G401.6 (cell line): Measurements from ENCODE around the gene CRHR1.

Experiments
- FAIRE-seq: peaks from 2 replicates; lab custom pipeline; 2012; peaks lifted over from hg19 to GRCh38; lab: Jason Lieb, UNC

CRHR1 gene

DNA sequence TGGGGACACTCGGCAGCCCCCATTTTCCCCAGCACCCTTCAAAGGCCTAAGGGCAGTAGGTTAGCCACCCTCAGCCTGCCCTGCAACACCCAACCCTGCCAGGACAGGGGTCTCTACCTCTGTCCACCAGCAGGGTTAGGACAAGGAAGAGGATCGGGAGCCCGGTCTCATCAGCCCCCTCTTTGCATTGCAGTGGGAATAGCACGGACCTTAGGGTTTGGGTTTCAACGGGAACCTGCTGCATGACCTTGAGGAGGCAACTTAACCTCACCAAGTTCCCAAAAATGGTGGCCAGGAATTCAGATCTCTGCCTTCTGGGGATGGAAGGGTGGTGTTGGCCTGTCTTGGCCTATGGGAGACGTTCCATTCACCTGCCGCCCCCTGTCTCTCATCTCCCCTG is 40.4 kb downstream of the CRHR1 start:
- FAIRE-seq, result no peak

DNA sequence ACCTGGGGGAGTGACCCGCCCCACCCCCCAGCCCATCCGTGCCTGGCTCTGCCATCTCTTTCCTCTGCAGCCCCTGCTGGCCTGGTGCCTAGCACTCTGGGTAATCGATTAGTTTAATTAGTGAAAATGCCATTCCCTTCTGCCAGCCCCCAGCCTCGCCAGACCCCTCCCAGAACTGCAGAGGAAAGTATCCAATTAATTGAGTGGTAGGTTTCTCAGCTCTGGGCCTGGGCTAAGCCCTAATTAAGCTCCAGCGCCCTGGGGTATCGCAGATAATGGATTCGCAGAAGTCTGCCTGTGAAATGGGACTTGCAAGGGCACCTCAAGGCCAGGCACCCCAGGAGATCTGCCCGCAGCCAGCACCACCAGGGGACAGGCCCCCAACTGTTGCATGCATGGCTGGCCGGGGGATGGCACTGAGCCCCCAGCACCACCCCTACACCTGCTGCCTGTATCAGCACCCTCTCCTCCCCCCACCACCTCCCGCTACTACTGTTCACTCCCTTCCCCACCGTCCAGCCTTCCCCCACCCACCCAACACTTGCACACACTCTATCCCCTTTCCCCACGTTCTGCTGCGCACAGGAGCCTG is 40.9 kb downstream of the CRHR1 start:
- no peak for FAIRE-seq

DNA sequence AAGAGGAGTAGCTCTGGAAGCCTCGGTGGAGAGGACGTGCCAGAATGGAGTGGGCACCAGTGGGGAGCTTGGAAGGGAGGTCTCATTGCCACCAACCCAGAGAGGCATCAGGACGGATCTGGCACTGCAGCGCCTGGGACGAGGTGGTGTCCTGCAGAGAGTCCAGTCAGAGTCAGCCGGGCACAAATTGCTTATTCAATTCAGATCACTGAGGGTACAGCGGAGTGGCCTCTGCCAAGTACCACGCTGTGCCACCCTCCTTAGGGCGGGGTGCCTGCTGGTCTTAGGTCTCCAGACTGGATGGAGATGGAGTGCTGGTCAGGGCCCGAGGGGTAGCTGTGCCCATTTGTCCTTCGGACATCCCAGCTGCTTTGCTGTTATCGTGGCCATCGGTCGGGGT is 41.7 kb downstream of the CRHR1 start:
- no peak for FAIRE-seq

DNA sequence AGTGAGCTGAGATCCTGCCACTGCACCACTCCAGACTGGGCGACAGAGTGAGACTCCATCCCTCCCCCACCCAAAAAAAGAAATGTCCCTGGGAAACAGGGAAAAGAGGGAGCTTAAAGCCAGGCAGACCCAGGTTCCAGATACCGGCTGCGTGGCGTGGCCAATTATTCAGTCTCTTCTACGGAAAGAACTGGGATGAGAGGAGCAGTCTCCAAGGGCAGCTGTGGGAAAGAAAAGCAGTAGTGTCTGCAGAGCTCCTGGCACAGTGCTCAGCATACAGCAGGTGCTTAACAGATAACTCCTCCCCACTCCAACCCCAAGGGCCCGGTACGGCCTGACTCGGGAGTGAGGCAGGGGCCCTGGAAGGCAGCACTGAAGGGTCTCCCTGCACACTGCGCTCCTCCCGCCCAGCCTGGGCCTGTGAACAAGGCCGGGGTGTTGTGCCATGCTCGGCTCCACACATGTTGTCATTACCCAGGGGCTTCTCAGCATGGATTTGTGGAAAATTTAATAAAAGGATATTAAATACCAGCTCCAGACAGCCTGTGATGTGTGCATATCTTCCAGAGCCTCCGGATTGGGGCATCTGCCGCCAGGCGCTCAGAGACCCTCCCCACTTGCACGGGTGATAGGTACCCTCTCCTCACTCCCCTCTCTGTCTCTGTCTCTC is 42.9 kb downstream of the CRHR1 start:
- FAIRE-seq, result no peak

DNA sequence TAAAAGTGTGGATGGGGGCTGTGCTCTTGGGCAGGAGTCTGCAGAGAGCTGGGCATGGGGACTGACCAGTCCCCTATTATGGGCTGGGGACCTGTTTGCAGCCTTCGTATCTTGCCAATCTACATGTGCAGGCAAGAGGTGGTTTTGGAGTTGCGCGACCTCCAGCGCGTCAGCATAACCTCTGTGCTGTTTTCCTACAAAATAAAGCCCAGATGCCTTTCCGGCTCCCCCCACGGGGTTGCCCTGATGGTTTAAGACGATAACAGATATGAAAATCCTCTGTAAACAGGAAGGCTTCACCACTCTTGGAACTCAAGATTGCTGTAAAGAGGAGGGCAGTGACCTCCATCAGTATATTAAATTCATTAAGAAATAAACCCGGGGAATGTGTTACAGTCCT is 44.1 kb downstream of the CRHR1 start:
- FAIRE-seq, result no peak

DNA sequence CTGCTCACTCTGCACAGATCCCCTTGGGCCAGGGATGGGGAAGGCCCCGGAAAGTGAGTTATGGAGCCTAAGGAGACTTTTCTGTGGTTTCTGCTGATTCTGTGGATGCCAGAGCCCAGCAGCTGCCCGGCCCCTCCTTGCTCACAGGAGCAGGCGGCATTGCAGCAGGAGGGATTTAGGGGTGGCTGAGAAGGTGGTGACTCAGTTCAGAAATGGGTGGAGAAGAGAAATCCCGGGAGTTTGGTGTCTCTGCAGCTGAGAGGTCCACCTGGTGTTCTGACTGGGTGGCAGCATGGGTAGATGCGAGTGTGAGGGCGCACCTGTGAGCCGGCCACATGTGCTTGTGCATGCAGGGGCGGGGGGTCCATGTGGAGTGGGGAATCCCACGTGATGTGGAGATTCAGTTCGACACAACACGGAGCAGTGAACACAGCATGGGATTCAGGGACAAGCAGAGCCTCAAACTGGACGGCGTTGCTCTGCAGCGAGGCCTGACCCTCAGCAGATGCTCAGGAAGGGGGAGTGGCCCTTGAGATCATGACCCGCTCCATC is 44.5 kb downstream of the CRHR1 start:
- FAIRE-seq, result no peak

DNA sequence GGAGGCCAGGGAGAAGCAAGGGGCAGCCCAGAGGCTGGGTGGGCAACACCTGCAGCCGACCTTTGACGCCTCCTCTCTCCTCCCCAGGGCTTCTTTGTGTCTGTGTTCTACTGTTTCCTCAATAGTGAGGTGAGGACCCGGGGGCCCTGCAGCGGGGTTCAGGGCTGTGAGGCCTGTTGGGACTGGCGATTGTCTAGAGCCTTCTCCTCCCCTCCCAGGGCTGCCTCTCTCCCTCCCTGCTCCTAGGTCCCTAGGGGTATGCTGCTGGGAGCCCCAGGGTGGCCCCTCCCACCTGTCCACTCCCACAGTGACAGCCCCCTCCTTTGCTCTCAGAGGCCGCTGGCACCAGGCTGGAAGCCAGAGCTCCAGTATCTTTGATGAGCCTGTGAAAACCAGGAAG is 49.8 kb downstream of the CRHR1 start:
- no peak for FAIRE-seq

DNA sequence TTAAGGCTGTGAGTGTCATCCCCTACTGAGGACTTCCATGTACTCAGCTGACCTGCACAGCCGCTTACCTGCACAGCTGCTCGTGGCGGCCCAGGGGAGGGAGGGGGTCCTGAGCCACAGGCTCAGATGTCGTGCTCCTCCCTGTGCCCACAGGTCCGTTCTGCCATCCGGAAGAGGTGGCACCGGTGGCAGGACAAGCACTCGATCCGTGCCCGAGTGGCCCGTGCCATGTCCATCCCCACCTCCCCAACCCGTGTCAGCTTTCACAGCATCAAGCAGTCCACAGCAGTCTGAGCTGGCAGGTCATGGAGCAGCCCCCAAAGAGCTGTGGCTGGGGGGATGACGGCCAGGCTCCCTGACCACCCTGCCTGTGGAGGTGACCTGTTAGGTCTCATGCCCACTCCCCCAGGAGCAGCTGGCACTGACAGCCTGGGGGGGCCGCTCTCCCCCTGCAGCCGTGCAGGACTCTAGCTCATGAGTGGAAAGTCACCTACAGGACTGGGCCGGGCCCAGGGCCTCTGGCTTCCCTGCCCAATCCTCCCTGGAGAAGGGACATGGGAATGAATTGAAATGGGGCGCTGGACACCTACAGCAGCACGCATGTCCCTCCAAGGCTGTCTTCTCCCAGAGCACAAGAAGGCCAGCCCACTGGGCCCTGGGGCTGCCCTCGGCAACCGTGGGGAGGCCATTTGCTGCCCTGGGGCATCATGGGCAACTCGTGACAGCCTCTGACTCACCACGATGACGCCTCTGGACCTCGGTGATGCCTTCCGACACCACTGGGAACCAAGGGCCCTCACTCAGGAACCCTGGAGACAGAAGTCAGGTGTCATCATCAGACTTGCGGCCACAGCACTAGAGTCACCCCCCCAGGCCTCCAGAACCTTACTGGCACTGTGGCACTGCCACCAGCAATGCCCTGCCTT is 50.6 kb downstream of the CRHR1 start:
- no peak for FAIRE-seq

DNA sequence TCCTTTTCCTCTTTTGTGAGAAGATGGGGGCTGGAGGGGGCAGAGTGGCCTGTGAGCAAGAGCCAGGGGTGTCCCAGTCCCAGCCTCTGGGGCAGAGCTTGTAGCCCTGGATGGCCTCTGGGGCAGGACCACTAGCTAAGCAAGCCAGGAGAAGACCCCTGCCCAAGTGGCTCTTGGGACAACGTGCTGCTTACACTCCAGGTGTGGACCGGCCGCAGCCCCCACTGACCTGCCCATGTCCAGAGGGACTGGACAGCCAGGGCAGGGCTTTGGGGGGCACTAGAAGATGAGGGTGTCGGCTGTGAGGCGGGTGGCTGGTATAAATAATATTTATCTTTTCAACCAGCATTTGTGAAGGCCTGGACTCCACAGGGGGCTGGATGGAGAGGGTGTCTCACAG is 51.4 kb downstream of the CRHR1 start:
- FAIRE-seq, result no peak

DNA sequence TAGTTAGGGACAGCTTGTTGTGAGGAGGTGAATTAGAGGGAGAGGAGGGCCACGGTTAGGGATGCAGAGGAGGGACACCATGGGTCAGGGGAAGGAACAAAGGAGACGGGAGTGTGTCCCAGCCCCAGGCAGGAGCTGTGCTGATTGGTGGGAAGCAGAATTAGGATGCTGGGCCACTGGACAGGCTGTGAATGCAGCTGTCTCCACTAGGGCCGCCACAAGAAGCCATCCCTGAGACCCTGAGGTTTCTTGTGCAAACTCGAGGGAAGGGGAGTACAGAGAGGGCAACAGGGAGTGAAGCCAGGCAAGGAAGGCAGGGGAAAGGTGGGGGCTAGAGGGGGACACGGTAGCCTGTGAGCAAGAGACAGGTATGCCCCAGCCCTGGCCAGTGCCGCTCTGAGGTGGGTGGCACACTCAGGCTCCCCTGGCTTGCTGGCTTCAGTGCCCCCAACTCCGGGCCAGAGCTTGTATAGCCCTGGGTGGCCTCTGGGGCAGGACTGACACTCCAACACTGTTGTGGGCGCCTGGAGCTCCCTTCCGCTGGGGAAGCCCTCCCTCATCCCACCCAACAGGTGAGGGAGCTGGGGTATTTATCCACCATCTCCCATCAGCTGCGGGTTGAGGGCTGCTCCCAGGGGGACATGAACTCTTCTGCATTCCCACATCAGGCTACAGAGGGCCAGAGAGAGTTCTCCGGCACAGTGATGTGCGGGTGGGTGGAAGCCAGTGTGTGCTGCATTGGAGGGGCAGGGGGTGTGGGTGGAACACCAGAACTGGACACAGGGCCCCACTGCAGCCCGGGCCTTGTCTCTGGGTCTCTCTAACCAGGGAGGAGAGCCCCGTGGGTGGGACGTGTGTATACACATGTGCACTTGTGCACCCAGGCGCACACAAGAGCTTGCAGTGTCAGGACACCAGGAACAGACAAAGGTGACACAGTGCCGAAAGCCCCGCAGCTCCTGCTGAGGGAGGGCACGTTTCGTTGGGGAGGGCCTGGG is 52.2 kb downstream of the CRHR1 start:
- no peak for FAIRE-seq

DNA sequence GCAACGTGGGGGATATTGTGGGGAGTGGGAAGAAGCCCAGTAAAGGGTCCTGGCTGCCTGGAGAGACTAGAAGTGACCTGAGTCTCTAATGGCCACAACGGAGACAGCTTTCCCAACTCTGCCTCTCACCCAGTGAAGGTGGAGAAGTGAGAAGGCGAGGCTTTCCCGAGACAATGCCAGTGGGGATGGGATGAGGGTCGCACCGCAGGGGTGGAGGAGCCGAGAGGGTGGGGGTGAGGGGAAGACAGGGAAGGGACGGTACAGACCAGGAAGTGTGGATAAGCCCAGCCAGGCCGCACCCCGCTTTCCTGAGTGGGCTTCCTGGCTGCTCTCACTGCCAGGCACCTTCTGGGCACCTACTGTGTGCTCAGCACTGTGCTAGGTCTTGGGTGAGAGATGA is 53.1 kb downstream of the CRHR1 start:
- FAIRE-seq, result no peak

DNA sequence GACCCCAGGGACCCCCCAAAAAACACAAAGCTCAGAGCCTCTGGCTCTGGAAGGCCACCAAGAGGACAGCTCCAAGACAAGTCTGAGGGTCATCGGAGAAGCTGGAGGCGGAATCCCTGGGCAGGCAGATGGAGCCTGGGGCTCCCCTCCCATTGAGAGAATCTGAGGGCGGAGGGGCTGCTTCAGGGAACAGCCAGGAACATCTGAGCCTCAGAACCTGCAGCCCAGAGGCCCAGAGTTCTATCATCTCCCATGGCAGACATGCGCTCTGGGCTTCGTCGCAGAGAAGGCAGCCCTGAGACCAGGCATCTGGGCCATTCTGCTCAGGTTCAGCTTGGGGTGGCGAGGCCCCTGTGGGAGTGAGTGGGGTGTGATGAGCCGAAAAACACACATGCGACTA is 53.5 kb downstream of the CRHR1 start:
- FAIRE-seq, result no peak

DNA sequence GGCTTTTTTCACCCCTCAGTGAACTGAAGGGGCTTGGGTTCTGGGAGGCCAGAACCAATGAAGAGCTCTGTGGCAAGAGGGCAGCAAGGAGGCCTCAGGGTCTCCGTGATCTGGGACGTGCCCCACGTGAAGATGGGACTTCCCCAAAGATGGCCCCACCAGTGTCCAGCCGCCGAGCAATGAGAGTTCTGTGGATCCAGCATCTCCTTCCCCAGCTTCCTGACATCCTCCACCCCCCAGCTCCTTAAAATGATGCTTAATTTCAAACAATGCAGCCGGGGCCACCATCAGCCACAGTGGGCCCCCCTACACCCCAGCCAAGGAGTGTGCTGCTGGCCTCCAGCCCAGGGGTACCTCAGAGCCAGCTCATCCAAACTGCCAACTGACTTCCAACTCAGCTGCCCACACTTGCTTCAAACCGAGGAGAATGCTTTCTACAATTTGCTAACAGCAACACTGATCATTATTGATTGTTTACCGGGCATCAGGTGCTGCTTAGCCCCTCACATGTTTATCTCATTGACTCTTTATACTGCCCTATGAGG is 54.7 kb downstream of the CRHR1 start:
- no peak for FAIRE-seq

DNA sequence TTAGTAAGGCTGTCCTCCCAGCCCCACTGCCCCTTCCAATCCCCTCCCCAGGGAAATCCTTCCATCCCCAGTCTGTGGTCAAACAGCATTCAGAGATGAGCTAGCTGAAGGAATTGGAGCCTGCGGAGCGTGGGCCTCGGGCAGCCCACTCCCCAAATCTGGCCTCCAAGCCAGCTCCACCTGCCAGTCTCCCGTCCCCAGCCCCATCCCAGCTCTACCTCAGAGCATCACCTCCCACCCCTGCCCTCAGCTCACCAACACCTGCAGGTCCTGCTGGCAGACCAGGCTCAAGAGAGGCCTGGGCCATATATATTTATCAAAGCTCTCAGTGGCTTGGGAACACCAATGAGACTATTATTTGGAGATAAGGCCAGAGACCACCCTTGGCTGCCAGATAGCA is 55.3 kb downstream of the CRHR1 start:
- FAIRE-seq, result no peak

DNA sequence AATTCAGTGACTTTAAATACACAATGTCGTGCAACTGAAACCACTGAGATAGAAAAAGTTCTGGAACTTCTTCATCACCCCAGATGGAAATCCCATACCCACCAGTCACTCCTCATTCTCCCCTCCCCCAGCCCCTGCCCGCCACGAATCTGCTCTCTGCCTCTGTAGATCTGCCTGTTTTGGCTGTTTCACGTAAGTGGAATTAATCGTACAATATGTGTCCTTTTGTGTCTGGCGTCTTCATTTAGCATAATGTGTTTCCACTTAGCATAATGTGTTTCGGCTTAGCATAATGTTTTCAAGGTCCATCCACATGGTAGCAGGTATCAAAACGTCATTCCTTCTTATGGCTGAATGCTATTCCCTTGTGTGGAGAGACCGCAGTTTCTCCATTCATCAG is 57.1 kb downstream of the CRHR1 start:
- FAIRE-seq, result no peak

DNA sequence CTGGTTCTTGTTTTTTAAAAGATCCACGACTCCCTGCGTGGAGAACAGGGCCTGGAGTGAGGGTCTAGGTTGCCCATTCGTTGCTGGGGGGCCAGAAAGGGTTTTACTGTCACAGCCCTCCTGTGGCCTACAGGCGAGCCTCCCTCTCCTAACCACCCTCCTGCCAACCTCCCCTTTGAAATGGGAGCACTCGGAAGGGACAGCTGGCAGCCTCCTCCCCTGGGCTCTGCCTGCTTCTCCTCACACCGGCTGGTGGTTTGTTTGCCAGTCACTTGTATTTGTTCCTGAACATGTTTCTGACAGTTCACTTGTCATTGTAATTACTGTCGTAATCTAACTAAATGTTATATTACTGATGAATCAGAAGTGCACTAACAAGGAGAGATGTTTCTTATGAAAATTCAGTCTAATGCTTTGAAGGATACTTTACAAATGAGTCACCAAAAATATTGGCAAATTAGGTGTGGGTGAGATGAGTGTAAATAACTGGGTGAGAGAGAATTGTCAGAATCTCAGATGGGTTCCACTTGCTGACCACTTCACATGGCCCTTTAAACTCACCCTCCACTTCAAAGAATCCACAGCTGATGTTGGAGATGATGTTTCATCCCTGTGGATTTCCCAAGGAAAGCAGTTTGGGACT is 57.9 kb downstream of the CRHR1 start:
- FAIRE-seq, result no peak

DNA sequence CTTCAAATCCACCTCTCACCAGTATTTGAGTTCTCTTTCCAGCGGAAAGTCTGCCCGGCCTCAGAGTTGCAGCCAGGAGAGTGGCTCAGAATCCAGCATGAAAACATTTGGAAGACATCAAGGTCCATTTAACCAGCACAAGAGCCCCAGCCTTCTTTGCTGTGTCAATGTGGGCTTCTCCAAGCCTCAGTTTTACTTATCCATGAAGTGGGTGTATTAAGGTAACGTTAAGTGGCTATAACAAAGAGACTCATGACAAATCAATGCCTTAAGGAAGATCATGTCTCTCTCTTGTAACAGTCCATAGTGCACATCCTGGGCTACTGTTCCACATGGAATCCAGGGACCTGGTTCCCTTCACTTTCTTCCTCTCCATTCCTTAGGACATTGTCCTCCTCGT is 59.6 kb downstream of the CRHR1 start:
- no peak for FAIRE-seq

DNA sequence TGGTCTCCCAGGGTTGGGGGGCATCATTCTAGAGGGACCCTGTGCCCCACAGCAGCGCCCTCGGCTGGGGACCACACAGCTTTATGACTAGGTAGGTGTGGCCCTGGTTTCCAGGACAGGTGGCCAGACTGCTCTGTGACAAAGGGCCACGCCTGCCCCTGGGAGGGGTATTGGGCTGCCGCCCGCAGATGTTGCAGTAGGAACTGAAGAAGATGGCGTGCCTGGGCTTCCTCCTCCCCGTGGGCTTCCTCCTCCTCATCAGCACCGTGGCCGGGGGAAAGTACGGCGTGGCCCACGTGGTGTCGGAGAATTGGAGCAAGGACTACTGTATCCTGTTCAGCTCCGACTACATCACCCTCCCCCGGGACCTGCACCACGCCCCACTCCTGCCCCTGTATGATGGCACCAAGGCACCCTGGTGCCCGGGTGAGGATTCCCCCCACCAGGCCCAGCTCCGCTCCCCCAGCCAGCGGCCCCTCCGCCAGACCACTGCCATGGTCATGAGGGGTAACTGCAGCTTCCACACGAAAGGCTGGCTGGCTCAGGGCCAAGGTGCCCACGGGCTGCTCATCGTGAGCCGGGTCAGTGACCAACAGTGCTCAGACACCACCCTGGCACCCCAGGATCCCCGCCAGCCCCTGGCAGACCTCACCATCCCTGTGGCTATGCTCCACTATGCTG is 60.7 kb downstream of the CRHR1 start, which contains the start of gene SPPL2C:
SPPL2C (plus strand) TSS at position 187 of the 681 bp plus-strand sequence; CDS start at position 213, 26 bp downstream.
- FAIRE-seq, result no peak

DNA sequence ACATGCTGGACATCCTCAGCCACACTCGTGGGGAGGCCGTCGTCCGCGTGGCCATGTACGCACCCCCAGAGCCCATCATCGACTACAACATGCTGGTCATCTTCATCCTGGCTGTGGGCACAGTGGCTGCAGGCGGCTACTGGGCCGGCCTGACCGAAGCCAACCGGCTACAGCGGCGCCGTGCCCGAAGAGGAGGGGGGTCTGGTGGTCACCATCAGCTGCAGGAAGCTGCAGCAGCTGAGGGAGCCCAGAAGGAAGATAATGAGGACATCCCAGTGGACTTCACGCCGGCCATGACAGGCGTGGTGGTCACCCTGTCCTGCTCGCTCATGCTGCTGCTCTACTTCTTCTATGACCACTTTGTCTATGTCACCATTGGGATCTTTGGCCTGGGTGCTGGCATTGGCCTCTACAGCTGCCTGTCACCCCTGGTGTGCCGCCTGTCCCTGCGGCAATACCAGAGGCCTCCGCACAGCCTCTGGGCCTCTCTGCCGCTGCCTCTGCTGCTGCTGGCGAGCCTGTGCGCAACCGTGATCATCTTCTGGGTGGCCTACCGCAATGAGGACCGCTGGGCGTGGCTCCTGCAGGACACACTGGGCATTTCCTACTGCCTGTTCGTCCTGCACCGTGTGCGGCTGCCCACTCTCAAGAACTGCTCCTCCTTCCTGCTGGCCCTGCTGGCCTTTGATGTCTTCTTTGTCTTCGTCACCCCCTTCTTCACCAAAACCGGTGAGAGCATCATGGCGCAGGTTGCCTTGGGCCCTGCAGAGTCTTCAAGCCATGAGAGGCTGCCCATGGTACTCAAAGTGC is 61.5 kb downstream of the CRHR1 start:
- no peak for FAIRE-seq
